ENCODE results near the gene LYRM1. TPM values are rescaled to one million over a fixed set of nuclear protein-coding genes. Genes with fewer than 3 reads are reported as not detected.

Gene LYRM1
- 18.1 and 21.9 TPM in 2 replicates for polyA plus RNA-seq (2012; rRNA removed)
- 30.9 and 32.6 TPM in 2 replicates for polyA plus RNA-seq (2012; cell fraction: cytosol; rRNA removed)
- 2.8 and 8.5 TPM in 2 replicates for polyA plus RNA-seq (2012; cell fraction: nucleus; rRNA removed)

GRCh38 chr16:20900299-20901067 lies at the start of gene LYRM1, which contains the start of gene DCUN1D3:
Gene LYRM1, plus strand, starts transcription at chr16:20900771. Its CDS starts 14,785 bp downstream, at chr16:20915556.
Gene DCUN1D3, minus strand, starts transcription at chr16:20900358. Its CDS starts 37,820 bp downstream, at chr16:20862538.
- Histone ChIP-seq H3K9ac (peak within 1 kb of the TSS; percentile 96), H3K4me3 (ENCODE audit: low read depth in 2 of 2, low read length in 1 of 2) (peak within 1 kb of the TSS; percentile 84 to 95)
- no peak for TF ChIP-seq CTCF (IDR thresholded peaks at IDR 0.05)
- no peak for TF ChIP-seq RCOR1 (IDR thresholded peaks at IDR 0.05; ENCODE audit: low read length)
- no peak for TF ChIP-seq IRF3 (IDR thresholded peaks at IDR 0.05; ENCODE audit: low read depth, low read length)
- TF ChIP-seq SMC3 (IDR thresholded peaks at IDR 0.05; ENCODE audit: low read depth, low read length), result no peak
- peak; percentile 36 for TF ChIP-seq CHD2 (IDR thresholded peaks at IDR 0.05; ENCODE audit: low read length, partially characterized antibody)
- TF ChIP-seq TEAD4 (IDR thresholded peaks at IDR 0.05; ENCODE audit: borderline replicate concordance, insufficient read depth), result no peak
- no peak for TF ChIP-seq USF1 (IDR thresholded peaks at IDR 0.05; ENCODE audit: borderline replicate concordance, low read depth)
- TF ChIP-seq RXRA (IDR thresholded peaks at IDR 0.05; ENCODE audit: borderline replicate concordance, low read depth), result no peak
- no peak for TF ChIP-seq RAD21 (IDR thresholded peaks at IDR 0.05; ENCODE audit: low read length)
- TF ChIP-seq REST (IDR thresholded peaks at IDR 0.05; ENCODE audit: low read depth, low read length), result 0 out of 2 replicates have a peak, but pooled peaks have one; percentile 29
- TF ChIP-seq GABPA (IDR thresholded peaks at IDR 0.05; ENCODE audit: low read depth), result peak; percentile 71
- no peak for TF ChIP-seq YY1 (IDR thresholded peaks at IDR 0.05; ENCODE audit: low read depth)
- TF ChIP-seq POLR2AphosphoS5 (IDR thresholded peaks at IDR 0.05; ENCODE audit: low read depth, low read length), result peak; percentile 73
- no peak; the same call in 1 of the 2 replicates for TF ChIP-seq NFIC (IDR thresholded peaks at IDR 0.05; ENCODE audit: borderline replicate concordance)
- TF ChIP-seq RFX5 (IDR thresholded peaks at IDR 0.05; ENCODE audit: low read length), result peak; percentile 59; the same call in 1 of the 2 replicates
- TF ChIP-seq PBX3 (IDR thresholded peaks at IDR 0.05), result 0 out of 2 replicates have a peak, but pooled peaks have one; percentile 6
- TF ChIP-seq ZBTB33 (IDR thresholded peaks at IDR 0.05; ENCODE audit: borderline replicate concordance, low read depth), result no peak
- peak; percentile 16; the same call in 1 of the 2 replicates for TF ChIP-seq TCF12 (IDR thresholded peaks at IDR 0.05)
- TF ChIP-seq FOXM1 (IDR thresholded peaks at IDR 0.05; ENCODE audit: low read depth), result no peak
- TF ChIP-seq SIN3A (IDR thresholded peaks at IDR 0.05; ENCODE audit: borderline replicate concordance, low read depth, low read length), result 0 out of 2 replicates have a peak, but pooled peaks have one; percentile 25

More at GRCh38 chr16:20900299-20901067, at the start of gene LYRM1, which contains the start of gene DCUN1D3:
- Histone ChIP-seq H3K27me3 (ENCODE audit: insufficient read depth) (no peaks in the 10 kb centered on the region), H4K20me1 (ENCODE audit: insufficient read depth) (peaks cover 7% of the 10 kb centered on the region; the same call in 1 of the 2 replicates), H3K4me2 (peak within 1 kb of the TSS; percentile 89), H2AFZ (ENCODE audit: low read depth) (peak within 1 kb of the TSS; percentile 20; the same call in 1 of the 2 replicates), H3F3A (replicated peaks; ENCODE audit: insufficient read depth) (peaks cover 6% of the 10 kb centered on the region), H3K36me3 (replicated peaks in 1 of 2; ENCODE audit: control insufficient read depth in 1 of 2, insufficient read depth in 2 of 2, low read length in 1 of 2) (peaks cover 9 to 24% of the 10 kb centered on the region in 2 experiments), H3K4me1 (ENCODE audit: control insufficient read depth in 1 of 2, insufficient read depth in 2 of 2, low read depth in 1 of 2, low read length in 1 of 2) (peaks cover 20 to 22% of the 10 kb centered on the region in 2 experiments; a peak in 3 of 4 replicates), H3K9me2 (no peaks in the 10 kb centered on the region), H3K79me2 (ENCODE audit: insufficient read depth) (peaks cover 78% of the 10 kb centered on the region), H3K9me3 (no peaks in the 10 kb centered on the region), H3K27ac (ENCODE audit: low read depth in 2 of 2, low read length in 1 of 2) (peak within 1 kb of the TSS; percentile 93 to 98)
- peak; percentile 96 for DNase-seq
- POLR2A ChIA-PET, result interaction anchor here (0.6 to 2.1 kb wide), 4 partner anchors 14 to 1201 kb away, joined by 3 to 8 read pairs (median 5); partner anchors contain the start of genes ERI2 and REXO5
- CTCF ChIA-PET, result interaction anchor here (0.9 to 2.3 kb wide), 3 partner anchors 22 to 50 kb away, joined by 3 to 10 read pairs (median 7); no protein-coding TSS in a partner anchor
- WGBS (ENCODE audit: low lambda C conversion rate), result 1% methylated on average over 27 of the region's 62 CpGs
